ENCODE measurements around the gene PRR33.
"Not testable (repeated sequence)": the region's sequence is repeated elsewhere in the genome, so short reads cannot be mapped to it uniquely, and the experiment has no call there.

PRR33 gene

DNA sequence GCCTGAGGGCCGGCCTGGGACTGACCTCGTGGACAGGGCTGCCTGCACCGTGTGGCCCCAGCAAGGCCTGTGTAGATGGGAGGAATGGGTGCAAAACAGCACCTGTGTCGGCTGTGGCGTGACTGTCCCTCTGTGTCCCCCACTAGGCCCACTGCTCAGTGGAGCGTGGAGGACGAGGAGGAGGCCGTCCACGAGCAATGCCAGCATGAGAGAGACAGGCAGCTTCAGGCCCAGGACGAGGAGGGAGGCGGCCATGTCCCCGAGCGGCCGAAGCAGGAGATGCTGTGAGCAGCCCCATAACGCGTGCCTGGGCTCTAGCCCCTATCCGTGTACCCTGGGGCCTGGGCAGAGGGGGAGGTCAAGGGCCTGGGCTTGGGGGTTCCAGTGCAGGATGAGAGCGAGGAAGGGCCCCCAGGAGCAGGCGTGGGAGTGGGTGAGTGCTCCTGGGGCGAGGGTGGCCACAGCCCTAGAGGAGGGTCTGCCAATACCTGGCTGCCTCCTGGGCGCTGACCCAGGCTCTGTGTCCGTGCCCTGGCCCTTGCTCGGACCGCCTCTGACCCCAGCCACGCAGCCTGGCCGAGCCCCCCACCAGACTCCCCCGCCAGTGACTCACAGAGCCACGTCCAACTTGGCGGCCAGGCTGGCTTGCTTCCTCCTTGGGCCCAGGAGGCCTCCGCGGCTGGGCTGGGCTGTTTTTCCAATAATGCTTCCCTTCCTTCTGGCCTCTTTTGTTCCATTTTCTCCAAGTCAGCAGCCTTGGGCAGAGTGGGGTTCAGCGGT is 11.6 kb downstream of the PRR33 start:
- Histone ChIP-seq H3K36me3 (ENCODE audit: insufficient read depth, insufficient read length, low read length) (no peaks in the 10 kb centered on the region), H3K4me3 (ENCODE audit: insufficient read length, low read depth) (no peak overlapping the region), H3K9ac (ENCODE audit: insufficient read length, low read depth) (peak overlapping the region; percentile 42), H3K9me3 (ENCODE audit: insufficient read depth, low read length) (no peaks in the 10 kb centered on the region), H3K27me3 (ENCODE audit: insufficient read depth, insufficient read length) (no peaks in the 10 kb centered on the region), H3K4me1 (ENCODE audit: insufficient read depth, insufficient read length) (peaks cover 19% of the 10 kb centered on the region)
- TF ChIP-seq ZNF274 (IDR thresholded peaks at IDR 0.05; ENCODE audit: low read depth, low read length) (no peak), YY1 (IDR thresholded peaks at IDR 0.05; ENCODE audit: insufficient read depth, insufficient read length) (no peak), SUZ12 (IDR thresholded peaks at IDR 0.05; ENCODE audit: extremely low read depth, insufficient read depth, insufficient read length) (no peak)
- DNase-seq (ENCODE audit: low read depth, low spot score): no peak

DNA sequence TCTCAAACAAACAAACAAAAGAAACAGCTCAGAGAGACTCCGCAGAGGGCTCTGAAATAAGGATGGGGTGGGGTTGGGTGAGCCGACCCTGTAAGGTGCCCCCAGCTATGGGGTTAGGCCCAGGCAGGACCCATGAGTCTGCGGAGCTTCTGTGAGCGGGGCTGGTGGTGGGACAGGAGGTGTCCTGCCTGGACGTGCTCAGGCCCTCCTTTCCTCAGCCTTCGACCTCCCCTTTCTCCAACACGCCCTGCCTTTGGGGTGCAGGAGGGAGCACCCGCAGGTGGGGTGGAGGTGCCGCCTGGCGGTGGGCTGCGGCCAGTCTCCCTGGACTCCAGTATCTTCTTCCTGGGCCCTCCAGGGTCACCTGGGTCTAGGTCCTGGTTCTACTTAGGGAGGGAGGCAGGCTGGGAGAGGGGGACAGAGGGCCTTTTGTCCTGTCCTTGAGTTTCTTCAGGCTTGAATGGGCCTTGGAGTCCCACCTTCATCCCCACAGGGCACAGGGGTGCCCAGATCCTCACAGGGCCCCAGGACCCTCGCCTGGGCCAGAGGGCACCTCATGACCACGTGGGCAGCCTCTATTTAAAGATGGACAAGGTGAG is 12.3 kb downstream of the PRR33 start:
- H3K4me3 ChIP-seq (ENCODE audit: insufficient read length, low read depth): no peak overlapping the region
- DNase-seq (ENCODE audit: low read depth, low spot score): no peak
- TF ChIP-seq ZNF274 (IDR thresholded peaks at IDR 0.05; ENCODE audit: low read depth, low read length) (no peak), YY1 (IDR thresholded peaks at IDR 0.05; ENCODE audit: insufficient read depth, insufficient read length) (no peak), SUZ12 (IDR thresholded peaks at IDR 0.05; ENCODE audit: extremely low read depth, insufficient read depth, insufficient read length) (no peak)
- peak overlapping the region; percentile 21 for H3K9ac ChIP-seq (ENCODE audit: insufficient read length, low read depth)
- H3K27me3 ChIP-seq (ENCODE audit: insufficient read depth, insufficient read length): no peaks in the 10 kb centered on the region
- peaks cover 21% of the 10 kb centered on the region for H3K4me1 ChIP-seq (ENCODE audit: insufficient read depth, insufficient read length)
- no peaks in the 10 kb centered on the region for H3K9me3 ChIP-seq (ENCODE audit: insufficient read depth, low read length)
- H3K36me3 ChIP-seq (ENCODE audit: insufficient read depth, insufficient read length, low read length): no peaks in the 10 kb centered on the region

GRCh38 chr11:1878137-1879031 is 13.3 kb downstream of the PRR33 start:
- no peak for TF ChIP-seq ZNF274 (IDR thresholded peaks at IDR 0.05; ENCODE audit: low read depth, low read length)
- TF ChIP-seq YY1 (IDR thresholded peaks at IDR 0.05; ENCODE audit: insufficient read depth, insufficient read length): no peak
- TF ChIP-seq SUZ12 (IDR thresholded peaks at IDR 0.05; ENCODE audit: extremely low read depth, insufficient read depth, insufficient read length): no peak
- no peak for DNase-seq (ENCODE audit: low read depth, low spot score)
- Histone ChIP-seq H3K4me3 (ENCODE audit: insufficient read length, low read depth) (no peak overlapping the region), H3K27me3 (ENCODE audit: insufficient read depth, insufficient read length) (no peaks in the 10 kb centered on the region), H3K9me3 (ENCODE audit: insufficient read depth, low read length) (no peaks in the 10 kb centered on the region), H3K9ac (ENCODE audit: insufficient read length, low read depth) (no peak overlapping the region), H3K4me1 (ENCODE audit: insufficient read depth, insufficient read length) (peaks cover 21% of the 10 kb centered on the region), H3K36me3 (ENCODE audit: insufficient read depth, insufficient read length, low read length) (no peaks in the 10 kb centered on the region)

GRCh38 chr11:1877211-1878136 is 14.2 kb downstream of the PRR33 start:
- peaks cover 24% of the 10 kb centered on the region for H3K4me1 ChIP-seq (ENCODE audit: insufficient read depth, insufficient read length)
- peak overlapping the region; percentile 42 for H3K9ac ChIP-seq (ENCODE audit: insufficient read length, low read depth)
- no peaks in the 10 kb centered on the region for H3K9me3 ChIP-seq (ENCODE audit: insufficient read depth, low read length)
- H3K27me3 ChIP-seq (ENCODE audit: insufficient read depth, insufficient read length): no peaks in the 10 kb centered on the region
- H3K36me3 ChIP-seq (ENCODE audit: insufficient read depth, insufficient read length, low read length): no peaks in the 10 kb centered on the region
- TF ChIP-seq ZNF274 (IDR thresholded peaks at IDR 0.05; ENCODE audit: low read depth, low read length) (no peak), YY1 (IDR thresholded peaks at IDR 0.05; ENCODE audit: insufficient read depth, insufficient read length) (no peak)
- no peak overlapping the region for H3K4me3 ChIP-seq (ENCODE audit: insufficient read length, low read depth)
- DNase-seq (ENCODE audit: low read depth, low spot score): no peak

DNA sequence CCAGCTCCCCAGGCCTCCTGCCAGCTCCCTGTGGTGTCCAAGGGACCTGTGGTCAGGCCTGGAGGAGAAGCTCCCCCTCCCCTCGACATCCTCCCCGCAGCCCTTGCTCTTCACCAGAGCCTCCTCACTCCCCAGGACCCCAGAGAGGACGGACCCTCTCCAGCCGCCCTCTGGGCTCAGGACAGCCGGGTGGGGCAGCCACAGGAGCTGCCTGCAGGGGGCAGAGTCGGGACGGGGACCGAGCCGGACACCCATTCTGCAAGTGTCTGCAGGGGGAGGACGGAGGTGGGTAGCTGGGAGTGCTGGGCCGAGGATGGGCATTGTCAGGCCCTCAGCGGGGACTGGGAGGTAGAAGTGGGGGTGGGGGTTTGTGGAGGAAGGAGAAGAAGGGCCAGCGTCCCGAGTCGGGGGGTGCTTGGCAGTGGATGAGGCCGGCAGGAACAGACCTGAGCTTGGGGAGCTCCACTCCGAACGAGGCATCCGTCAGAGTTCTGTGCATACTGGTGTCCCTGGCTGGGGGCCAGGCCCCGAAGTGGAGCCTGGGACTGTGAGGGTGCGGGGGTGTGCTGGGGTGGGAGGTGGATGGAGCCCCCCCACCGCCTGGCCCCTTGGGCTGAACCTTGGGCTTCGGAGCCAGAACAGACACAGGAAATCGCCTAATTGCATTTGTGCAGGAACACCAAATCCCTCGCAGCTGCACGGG is 15.2 kb downstream of the PRR33 start:
- DNase-seq (ENCODE audit: low read depth, low spot score): peak; percentile 27
- no peaks in the 10 kb centered on the region for H3K9me3 ChIP-seq (ENCODE audit: insufficient read depth, low read length)

DNA sequence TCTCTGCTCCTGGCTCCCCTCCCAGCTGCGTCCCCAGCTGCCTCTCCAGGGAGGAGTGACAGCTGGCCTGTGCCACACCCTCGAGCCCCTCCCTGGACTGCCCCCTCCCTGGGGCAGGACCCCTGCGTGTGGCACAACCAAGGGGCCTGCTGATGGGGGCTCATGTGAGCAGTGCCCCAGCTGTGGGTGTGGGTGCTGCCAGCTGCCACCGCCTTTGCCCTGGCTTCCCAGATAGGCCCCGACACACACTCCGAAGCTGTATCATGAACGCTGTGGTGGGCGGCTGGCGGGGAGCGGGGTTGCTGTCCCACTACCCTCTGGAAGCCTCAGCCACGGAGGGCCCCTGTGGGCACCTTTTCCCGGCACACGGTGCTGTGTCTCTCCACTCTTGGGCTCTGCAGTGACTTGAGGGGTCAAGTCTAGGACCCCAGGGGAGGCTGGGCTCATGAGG is 15.8 kb downstream of the PRR33 start:
- not testable (repeated sequence) for H3K27me3 ChIP-seq (ENCODE audit: insufficient read depth, insufficient read length); H3K9me3 ChIP-seq (ENCODE audit: insufficient read depth, low read length); H3K36me3 ChIP-seq (ENCODE audit: insufficient read depth, insufficient read length, low read length); H3K4me3 ChIP-seq (ENCODE audit: insufficient read length, low read depth); DNase-seq (ENCODE audit: low read depth, low spot score)
- H3K9ac ChIP-seq (ENCODE audit: insufficient read length, low read depth): peak overlapping the region; percentile 79
- H3K4me1 ChIP-seq (ENCODE audit: insufficient read depth, insufficient read length): peaks cover 26% of the 10 kb centered on the region

More for the DNA sequence above, 15.2 kb downstream of the PRR33 start:
- Histone ChIP-seq H3K27me3 (ENCODE audit: insufficient read depth, insufficient read length) (no peaks in the 10 kb centered on the region), H3K36me3 (ENCODE audit: insufficient read depth, insufficient read length, low read length) (no peaks in the 10 kb centered on the region), H3K9ac (ENCODE audit: insufficient read length, low read depth) (peak overlapping the region; percentile 79), H3K4me1 (ENCODE audit: insufficient read depth, insufficient read length) (peaks cover 22% of the 10 kb centered on the region), H3K4me3 (ENCODE audit: insufficient read length, low read depth) (peak overlapping the region; percentile 28)
- TF ChIP-seq YY1 (IDR thresholded peaks at IDR 0.05; ENCODE audit: insufficient read depth, insufficient read length) (no peak), SUZ12 (IDR thresholded peaks at IDR 0.05; ENCODE audit: extremely low read depth, insufficient read depth, insufficient read length) (no peak), ZNF274 (IDR thresholded peaks at IDR 0.05; ENCODE audit: low read depth, low read length) (no peak)
